GM12872 (cell line): ENCODE results near the gene CAMK2D.

Source experiments
- TF ChIP-seq, protein P1 (sequence below): IDR thresholded peaks from 3 replicates; pipeline ENCODE4 v1.5.1; 2011; ENCODE audit warnings: low read depth, mild to moderate bottlenecking, low read length, moderate library complexity; ENCODE audit not compliant: insufficient read depth

The CAMK2D gene

DNA sequence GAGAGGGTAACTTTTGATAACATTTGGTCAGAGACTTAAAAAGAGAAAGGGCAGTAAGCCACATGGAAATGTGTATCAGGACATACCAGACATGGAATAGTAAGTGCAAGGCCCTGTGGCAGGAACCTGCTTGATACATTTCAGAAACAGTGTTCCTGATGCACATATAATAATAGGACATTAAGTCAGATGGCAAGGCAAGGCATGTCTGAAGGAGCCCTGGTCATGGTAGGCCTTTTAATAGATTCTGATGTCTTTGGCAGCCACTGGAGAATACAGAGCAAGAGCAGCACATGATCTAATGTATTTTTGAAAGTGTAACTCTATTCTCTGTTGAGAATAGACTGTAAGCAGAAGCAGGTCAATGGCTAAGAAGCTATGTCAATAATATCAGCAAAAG, 279.7 kb downstream of the CAMK2D start:
- TF ChIP-seq, protein P1, sequence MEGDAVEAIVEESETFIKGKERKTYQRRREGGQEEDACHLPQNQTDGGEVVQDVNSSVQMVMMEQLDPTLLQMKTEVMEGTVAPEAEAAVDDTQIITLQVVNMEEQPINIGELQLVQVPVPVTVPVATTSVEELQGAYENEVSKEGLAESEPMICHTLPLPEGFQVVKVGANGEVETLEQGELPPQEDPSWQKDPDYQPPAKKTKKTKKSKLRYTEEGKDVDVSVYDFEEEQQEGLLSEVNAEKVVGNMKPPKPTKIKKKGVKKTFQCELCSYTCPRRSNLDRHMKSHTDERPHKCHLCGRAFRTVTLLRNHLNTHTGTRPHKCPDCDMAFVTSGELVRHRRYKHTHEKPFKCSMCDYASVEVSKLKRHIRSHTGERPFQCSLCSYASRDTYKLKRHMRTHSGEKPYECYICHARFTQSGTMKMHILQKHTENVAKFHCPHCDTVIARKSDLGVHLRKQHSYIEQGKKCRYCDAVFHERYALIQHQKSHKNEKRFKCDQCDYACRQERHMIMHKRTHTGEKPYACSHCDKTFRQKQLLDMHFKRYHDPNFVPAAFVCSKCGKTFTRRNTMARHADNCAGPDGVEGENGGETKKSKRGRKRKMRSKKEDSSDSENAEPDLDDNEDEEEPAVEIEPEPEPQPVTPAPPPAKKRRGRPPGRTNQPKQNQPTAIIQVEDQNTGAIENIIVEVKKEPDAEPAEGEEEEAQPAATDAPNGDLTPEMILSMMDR, result no peak

DNA sequence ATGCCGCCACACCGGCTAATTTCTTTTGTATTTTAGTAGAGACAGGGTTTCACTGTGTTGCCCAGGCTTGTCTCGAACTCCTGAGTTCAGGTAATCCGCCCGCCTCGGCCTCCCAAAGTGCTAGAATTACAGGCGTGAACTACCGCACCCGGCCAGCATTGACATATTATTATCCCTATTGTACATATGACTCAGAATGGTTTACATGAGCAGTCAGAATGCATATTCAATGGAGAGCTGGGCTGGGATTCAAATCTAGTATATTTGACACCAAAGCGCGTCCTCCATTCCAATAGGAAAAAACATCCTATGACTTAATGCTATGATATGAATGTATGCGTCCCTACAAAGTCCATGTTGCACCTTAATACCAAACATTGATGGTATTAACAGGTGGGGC, 281.4 kb downstream of the CAMK2D start:
- TF ChIP-seq, protein P1, result no peak

DNA sequence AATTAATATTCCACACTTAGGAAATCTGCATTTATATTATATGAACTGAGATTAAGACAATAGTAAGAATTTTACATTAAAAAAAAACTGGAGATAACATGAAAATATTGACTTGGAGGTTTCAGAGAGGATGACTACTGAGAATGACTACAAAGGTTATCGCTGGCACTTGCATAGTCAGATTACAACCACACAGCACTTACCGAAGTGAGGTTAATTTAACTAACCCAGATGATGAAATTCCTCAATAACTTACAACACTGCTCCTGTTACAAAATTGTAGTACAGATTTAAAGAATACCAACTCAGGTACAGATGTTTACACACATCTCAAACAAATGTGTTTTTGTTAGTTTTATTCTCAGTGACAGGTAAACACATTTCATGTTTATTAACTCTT, 283.5 kb downstream of the CAMK2D start:
- TF ChIP-seq, protein P1, result no peak

DNA sequence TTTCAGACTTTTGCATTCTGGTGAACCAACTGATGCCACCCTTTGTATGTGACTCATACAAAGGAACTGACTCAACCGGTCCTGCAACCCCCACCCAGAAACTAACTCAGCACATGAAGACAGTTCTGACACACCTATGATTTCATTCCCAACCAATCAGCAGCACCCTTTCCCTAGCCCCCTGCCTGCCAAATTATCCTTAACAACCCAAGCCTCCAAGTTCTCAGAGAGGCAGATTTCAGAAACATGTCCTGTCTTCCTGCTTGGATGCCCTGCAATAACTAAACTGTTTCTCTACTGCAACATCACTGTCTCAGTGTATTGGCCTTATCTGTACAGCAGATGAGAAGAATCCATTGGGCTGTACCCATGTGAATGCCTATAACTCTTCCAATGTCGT, 284.7 kb downstream of the CAMK2D start:
- TF ChIP-seq, protein P1, result no peak

DNA sequence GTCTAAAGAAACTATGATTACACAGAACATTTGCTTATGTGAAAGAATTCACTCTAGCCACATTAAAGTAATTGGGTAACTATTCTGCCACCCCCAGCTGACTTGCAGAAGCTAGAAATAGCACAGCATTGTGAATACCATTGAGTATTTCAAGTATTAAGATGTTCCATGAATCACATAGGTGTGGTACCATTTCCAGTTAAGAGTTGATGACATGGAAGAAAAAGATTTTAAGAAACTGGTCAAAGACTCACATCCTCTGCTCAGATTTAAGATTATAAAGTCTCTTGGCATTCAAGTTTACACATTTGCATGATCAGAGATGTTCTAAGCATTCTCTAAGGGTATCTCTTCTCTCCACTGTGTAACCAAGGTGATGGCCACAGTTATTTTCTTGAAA, 287.5 kb downstream of the CAMK2D start:
- TF ChIP-seq, protein P1, result no peak

DNA sequence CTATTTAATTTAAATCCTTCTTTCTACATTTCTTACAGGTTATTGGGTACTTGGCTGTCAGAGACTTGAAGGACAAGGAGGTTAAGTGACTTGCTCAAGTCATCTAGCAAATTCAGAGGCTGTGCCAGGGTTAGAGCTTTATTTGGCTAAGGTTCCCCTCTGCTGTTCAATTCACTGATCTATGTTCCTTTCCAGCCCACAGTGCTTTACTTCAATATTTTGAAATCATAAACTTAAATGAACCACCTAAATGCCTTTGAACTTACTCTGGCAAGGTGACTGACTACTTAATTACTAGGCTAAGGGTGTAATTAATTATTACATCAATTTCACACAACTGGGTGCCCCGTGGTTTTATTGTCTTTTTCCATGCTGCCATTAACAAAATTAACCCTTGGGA, 288.7 kb downstream of the CAMK2D start:
- TF ChIP-seq, protein P1, result no peak

DNA sequence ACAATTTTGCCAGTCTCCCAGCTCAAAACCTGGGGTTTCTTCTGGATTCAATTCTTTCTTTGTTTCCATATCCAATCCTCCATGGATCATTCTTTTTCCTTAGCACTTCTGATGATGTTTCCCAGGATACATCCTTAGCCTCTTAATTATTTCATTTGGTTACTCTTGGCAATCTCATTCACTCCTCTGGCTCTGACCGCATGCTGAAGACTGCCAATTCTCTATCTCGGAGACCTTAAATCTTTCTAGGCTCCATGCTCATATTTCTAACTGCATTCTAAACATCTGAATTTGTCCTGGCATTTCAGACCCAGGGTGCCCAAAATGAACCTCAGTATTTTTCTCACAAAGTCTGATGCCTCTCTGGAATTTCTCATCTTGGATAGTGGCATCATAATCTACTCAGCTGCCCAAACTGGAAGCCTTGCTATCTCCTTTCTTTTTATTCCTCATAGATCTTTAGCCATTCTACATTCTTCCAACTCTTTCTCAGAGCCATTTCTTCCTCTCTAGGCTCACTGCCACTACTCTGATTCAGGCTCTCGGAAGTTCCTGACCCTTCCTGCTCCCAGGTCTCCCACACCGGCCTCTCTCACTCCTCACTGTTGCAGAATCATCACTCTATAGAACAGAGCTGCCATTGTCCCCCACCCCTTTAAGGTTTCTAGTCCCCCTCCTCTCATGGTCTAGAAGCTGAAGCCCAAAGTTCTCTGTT, 290.2 kb downstream of the CAMK2D start:
- TF ChIP-seq, protein P1, result no peak
